ENCODE measurements around the gene CACNA1G.

CACNA1G gene

DNA sequence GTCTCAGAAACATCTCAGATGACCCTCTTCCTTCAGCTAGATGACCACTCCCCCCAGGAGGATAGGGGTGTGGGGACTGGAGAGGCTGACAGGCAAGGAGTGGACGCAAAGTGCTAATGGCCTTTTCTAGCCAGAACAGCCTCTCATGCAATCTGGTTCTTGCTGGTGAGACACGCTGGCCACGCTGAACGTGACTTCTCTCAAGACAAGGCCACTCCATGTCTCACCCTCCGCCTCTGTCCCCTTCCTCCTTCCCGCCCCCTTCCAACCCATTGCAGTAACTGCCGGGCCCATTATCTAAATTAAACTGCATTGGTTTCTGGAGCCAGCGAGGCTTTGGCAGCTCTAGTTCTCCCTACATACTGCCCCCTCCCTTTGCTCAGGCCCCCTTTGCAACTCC, 9.5 kb downstream of the CACNA1G start:
- no peak for DNase-seq

DNA sequence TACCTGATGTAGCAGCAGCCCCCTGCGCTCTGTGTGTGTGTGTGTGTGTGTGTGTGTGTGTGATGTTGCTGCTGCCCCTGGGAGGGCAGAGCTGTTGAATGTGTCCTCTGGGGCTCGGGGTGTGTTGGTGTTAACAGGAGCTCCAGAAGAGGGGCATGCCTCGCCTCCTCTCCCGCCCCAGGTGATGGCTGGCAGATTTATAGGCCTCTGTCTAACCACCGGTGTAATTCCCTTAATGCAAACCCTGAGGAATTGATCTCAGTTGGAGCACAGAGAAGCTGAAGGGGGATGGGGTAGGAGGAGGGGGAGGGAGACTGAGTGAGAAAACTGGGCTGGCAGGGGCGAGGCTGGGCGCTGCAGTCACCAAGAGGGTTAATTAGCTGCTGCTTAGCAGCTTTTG, 10.0 kb downstream of the CACNA1G start:
- DNase-seq, result no peak

DNA sequence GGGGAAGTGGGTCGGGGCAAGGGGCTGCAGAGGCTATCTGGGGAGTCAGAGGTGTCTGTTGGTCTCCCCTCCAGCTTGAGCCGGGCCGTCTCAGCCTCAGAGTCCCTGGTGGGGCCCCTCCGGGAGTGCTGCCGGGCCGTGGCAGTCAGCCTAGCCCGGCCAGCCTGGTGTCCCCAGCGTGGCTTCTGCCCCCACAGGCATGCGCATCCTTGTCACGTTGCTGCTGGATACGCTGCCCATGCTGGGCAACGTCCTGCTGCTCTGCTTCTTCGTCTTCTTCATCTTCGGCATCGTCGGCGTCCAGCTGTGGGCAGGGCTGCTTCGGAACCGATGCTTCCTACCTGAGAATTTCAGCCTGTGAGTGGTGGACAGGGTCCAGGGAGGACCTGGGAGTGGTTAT, 11.2 kb downstream of the CACNA1G start:
- no peak for DNase-seq

DNA sequence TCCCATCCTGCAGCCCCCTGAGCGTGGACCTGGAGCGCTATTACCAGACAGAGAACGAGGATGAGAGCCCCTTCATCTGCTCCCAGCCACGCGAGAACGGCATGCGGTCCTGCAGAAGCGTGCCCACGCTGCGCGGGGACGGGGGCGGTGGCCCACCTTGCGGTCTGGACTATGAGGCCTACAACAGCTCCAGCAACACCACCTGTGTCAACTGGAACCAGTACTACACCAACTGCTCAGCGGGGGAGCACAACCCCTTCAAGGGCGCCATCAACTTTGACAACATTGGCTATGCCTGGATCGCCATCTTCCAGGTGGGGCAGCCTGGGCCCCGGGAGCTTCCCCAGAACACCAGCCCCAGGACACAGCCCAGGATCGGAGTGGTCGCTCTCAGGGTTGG, 12.0 kb downstream of the CACNA1G start:
- no peak for DNase-seq

DNA sequence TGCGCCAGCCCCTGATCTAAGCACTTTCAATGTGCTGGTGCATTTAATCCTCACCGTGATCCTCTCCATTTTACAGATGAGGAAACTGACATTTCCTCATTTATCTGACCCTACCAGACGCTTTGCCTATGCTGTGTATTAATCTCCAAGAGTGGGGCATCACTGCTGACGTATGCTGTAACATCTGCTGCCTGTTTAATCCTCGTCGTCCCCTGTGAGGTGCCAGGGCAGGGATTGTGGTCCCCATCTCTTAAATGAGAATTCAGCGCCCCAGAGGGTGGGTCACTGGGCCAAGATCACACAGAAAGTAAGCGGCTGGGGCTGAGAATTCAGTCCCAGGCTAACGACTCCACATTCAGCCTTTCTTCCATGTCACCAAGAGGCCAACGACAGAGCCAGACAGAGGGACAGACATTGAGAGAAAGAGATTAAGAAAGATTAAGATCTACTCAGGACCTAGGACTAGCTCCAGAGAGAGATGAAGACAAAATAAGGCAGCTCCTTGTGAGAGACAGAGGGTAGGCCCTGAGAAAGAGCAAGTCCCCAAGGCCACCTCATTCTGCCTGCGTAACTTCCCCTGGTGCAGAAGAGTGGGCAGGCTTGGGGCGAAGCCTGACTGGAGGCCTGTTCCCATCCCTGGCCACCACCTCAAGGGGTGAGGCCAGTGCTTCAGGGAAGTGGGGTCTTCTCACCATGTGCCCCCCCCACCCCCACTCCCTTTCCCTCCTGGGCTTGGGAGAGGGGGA, 13.5 kb downstream of the CACNA1G start:
- no peak for DNase-seq

DNA sequence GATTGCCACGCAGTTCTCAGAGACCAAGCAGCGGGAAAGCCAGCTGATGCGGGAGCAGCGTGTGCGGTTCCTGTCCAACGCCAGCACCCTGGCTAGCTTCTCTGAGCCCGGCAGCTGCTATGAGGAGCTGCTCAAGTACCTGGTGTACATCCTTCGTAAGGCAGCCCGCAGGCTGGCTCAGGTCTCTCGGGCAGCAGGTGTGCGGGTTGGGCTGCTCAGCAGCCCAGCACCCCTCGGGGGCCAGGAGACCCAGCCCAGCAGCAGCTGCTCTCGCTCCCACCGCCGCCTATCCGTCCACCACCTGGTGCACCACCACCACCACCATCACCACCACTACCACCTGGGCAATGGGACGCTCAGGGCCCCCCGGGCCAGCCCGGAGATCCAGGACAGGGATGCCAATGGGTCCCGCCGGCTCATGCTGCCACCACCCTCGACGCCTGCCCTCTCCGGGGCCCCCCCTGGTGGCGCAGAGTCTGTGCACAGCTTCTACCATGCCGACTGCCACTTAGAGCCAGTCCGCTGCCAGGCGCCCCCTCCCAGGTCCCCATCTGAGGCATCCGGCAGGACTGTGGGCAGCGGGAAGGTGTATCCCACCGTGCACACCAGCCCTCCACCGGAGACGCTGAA, 15.2 kb downstream of the CACNA1G start:
- no peak for DNase-seq

DNA sequence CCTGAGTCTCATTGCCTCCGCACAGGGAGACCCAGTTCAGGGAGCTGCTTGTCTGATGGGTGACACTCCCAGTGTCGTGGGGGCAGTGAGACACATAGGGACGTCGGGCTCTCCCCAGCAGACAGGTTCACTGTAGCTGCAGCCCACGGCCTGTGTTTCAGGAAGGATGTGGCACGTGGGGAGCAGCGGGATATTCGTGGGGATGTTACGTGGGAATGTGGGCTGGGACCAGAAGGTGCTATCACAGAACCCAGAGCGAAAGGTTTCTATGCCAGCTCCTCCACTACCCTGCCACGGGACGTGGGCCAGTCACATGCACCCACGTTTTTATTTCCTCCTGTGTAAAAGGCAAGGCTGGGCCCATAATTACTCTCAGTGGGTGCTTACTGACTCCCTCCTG, 16.3 kb downstream of the CACNA1G start:
- DNase-seq, result no peak

DNA sequence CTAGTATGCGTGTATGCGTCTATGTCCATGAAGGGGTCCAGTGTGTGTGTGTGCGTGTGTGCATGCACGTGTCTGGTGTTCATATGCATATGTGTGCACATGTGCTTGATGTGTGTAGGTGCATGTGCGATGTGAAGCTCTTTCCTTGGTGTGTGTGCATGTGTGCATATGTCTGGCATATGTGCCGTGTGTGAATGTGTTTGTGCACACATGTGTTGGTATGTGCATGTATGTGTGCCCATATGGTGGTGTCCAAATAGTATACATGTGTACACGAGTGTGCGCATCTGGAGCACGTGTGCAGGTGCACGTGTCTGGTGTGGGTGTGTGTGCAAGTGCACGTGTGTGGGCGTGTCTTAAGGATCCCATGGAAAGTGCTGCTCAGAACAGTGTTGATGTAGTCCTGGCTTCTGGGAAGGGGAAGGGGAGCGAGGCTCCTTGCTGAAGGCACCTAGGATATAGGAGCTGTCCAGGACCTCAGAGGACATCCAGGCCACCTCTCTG, 17.0 kb downstream of the CACNA1G start:
- DNase-seq, result no peak

DNA sequence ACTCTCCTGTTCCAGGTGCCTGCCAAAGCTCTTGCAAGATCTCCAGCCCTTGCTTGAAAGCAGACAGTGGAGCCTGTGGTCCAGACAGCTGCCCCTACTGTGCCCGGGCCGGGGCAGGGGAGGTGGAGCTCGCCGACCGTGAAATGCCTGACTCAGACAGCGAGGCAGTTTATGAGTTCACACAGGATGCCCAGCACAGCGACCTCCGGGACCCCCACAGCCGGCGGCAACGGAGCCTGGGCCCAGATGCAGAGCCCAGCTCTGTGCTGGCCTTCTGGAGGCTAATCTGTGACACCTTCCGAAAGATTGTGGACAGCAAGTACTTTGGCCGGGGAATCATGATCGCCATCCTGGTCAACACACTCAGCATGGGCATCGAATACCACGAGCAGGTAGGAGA, 17.7 kb downstream of the CACNA1G start:
- DNase-seq, result no peak

DNA sequence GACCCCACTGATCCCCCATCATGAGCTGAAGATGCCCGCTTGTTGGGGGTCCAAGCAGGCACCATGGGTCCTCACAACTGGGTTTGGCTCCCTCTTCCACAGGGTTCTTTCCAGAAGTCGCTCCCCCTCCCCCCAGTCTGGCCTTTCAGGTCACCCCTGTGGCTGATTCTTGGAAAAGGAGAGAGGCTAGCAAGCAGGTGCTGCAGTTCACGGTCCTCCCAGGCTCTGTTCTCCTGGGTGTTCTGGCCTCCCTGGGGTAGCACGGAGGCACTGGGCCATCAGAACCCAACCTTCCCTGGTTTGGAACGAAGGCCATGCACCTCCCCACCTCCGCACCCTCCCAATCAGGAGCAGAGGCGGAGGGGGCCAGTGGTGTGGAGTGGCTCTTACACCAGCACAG, 18.9 kb downstream of the CACNA1G start:
- DNase-seq, result no peak

DNA sequence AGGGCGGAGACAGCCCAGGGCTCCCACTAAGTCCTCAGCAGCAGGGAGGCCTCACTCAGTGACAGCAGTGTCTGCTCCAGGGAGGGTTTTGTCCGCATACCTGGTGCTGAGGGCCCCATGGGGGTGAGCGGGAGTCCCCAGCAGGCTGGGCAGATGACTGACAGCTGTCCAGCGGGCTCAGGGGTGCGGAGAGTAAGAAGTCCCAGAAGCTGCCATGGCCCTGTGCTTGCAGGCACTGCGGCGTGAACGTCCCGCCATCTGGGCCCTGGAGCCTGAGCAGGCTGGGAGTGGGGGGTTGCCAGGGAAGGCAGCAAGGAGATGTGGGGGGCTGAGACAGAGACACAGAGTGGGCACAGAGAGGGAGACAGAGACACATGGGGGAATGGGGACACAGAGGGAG, 20.1 kb downstream of the CACNA1G start:
- no peak for DNase-seq

DNA sequence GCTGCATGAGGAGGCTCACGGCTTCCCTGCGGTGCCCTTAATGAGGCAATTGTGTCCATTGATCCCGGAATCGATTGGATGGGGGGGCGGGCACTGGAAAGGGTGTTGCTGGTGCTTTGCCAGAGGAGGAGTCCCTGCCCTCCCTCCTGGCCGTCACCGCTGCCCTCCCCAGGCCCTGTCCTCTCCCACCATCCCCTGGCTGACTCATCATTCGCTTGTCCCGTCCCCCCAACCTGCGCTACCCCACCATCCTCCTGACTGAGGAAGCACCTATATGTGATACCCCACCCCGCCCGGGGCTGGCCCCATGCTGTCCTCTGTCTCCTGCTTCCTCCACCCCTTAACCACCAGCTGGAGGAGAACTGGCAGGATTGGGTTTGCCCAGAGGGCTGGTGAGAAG, 20.8 kb downstream of the CACNA1G start:
- no peak for DNase-seq

DNA sequence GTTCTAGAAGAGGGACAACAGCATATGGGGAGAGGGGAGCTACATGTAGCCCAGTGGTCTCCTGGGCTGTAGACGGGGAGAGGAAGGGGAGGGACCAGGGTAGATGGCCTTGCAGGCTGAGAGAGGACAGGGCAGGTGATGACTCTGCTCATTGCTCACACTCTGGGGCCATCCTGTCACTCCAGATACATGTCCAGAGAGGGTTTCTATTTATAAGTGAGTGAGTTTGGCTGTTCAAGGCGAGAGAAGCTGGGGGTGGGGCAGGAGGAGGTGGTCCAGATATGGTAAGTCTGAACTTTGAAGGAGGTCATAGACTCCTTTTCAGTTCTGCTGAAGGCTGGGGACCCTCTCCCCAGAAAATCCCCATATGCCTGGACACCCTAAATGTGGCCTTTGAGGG, 22.2 kb downstream of the CACNA1G start:
- DNase-seq, result no peak

DNA sequence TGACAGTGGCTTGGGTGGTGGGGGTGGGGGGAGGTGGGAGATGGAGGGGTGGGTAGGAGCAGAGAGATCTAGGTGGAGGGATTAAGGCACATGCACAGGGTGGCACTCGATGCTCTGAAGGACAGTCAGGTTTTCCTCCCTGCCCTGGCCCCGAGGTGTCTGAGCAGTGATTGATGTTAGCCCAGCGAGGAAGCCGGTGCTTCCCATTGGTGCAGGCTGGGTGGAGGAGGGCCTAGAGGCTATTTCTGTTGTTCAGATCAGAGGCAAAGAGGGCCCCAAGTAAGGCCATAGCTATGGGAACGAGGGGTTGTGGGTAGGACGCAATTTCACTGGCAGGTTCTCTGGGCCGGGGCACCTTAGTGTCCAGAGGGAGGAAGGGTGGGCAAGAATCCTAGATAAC, 23.1 kb downstream of the CACNA1G start:
- DNase-seq, result no peak

DNA sequence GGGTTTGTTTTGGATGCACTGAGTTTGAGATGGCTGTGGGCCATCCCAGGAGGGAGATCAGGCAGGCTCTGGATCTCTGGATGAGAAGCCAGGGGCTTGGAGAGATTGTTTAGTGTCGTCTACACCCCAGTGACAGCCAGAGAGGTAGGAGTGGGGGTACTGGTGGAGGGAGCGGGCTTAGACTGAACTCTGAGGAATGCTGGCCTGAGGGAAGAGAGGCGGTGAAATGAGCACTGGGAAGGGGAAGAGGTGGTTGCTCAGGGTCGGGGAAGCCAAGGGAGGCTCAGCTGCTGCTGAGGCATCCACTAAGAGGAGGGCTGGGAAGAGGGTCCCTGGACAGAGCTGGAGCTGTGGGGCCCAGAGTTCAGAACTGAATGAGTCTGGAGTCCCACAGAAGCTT, 23.6 kb downstream of the CACNA1G start:
- no peak for DNase-seq

DNA sequence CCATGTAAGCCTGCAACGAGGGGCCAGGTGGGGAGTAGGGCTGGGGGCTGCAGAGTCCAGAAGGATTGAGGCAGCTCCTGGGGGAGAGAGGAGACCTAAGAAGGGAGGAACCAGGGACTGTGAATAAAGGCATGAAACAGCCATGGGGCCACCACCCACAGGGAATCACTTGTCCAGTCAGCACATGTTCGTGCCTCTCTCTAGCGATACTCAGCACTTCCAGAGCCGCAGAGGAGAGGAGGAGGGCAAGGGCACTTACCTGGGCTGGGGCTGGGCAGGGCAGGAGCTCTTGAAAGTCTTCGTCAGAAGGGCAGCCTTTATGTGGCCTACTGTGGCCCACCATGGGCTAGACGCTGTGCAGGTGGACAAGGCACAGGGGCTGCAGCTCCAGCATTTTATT, 24.2 kb downstream of the CACNA1G start:
- DNase-seq, result no peak

DNA sequence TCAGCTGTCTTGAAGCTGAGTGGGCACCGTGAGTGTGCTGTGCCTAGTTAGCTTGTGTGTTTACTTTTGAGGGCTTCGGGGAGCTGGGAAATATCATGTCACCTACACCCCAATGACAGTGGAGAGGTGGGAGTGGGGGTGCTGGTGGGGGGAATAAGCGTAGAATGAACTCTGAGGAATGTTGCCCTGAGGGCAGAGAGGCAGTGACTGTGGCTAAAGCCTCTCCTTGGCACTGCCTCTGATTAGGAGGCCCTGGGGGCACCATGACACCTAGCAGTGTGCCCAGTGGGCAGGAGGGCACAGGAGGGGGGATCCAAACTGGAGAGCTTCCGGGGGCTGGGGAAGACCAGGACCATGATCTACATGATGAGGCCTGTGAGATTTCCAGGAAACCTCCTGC, 24.8 kb downstream of the CACNA1G start:
- DNase-seq, result no peak

DNA sequence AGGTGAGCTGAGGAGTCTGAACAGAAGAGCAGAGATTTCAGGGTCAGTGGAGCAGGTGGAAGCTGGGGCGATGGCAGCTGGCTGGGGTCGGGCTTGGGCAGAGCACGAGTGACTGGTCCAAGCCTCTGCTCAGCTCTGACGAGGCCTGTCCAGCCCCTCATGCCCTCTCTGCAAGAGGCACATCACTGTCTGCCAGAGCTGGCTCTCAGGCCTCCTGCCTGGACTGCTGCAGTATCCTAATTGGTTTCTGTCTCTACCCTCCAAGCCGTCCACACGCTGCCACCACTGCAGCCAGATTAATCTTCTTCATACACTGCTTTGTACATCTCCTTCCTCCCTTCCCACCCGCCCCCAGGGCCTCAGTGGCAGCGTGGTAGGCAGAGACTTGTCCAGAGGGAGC, 25.4 kb downstream of the CACNA1G start:
- DNase-seq, result no peak

DNA sequence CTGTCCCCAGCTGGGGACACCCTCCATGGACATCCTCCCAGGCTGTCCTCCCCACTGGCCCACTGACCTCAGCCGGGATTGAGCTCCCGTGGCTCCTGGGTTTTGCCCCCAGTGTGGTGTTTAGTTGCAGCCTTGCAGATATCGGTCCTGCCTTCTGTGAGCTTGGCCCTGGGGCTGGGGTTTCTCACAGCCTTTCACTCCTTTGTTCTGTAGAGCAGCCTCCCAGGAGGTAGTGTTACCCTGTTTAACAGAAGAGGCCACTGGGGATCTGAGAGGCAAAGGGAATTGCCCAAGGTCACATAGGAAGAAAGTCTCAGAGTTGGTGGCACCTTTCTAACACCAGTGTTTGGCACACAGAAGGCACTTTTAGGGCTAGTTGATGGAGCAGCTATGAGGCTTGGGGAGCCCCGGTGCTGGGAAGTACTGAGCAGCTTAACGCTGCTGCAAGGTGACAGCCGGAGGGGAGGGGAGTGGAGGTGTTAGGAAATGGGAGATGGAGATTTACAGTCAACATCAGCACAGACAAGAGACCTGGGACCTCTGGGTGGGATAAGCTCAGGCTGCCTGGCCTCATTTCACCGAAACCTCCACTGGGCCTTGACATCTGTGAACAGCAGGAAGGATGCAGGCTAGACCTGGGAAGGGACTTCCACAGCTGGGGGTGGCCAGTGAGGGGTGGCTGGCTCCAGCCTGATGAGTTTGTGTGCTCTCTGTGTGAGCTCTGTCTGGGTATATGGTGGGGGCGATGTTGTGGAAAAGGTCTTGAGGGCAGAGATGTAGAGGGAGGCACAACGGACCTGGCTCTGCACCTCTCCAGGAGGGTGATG, 26.1 kb downstream of the CACNA1G start:
- DNase-seq, result no peak

DNA sequence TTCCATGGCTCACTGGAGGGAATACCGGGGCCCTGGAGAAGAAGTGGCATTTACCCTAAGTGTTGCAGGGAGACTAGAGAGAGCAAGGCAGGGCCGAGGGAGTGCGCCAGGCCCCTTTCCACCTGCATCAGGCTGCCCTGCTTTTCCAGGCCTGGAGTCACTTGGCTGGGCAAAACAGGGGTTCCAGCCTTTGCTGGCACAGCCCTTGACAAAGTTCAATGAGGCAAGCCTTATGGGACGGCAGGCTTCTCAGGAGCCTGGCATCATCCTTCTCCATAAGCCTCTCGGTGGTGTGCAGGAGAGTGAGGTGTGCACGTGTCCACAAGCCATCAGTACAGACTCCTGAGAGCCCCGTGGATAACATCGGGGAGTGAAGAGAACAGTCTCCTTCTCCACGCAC, 27.1 kb downstream of the CACNA1G start:
- DNase-seq, result no peak

DNA sequence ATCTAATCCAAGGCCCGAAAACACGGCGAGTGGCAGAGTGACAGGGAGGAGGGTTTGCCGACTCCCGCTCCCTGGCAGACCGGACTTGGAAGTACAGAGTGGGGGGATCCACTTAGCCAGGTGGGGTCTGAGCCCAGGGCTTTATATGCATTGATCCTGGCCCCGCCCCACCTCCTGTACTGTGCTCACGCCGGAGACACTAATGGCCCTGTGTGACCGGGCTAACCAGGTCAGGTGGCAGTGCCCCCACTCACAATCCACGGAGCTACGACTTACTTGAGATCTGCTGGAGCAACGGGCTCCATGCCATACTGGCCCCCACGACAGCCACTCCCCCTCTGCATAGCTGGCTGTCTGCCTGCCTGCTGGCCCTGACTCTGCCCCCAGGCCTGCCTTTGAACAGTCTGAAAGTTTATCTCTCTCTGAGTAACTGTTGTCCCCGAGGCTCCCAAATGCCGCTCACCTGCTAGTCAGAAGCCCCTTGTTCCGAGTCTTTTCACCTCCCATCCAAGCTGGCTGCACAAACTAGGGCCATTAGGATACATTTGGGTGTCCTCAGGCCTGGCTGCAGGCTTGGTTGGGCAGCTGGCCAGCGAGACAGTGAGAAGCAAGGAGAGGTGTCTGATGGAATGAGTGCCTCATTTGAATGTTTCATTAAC, 28.0 kb downstream of the CACNA1G start:
- DNase-seq, result no peak

DNA sequence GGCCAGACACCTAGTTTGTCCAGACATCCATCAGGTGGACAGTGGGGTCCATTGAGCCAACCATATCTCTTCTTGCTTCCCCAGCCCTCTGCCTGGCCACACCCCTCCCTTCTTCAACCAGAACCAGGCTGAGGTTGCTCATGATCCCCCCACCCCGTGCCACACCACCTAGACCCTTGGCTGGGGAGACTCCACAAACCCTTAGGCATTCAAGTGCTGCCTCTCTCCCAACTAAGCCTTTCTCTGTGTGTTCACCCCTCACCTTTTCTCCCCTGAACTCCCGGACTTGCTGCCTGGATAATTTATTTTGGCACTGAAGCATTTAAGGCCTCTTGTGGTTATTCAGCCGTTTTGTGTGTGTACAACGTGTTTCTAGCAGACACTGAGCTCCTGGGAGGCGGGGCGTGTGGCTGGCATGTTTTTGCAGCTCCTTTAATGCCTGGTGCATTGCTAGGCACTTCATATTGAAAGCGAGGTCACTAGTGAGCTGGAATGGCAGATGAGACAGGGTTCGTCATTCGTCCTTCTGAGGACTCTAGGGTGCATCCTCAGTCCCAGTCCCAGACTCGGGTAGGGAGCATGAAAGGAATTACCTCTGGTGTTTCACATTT, 28.7 kb downstream of the CACNA1G start:
- DNase-seq, result no peak

Measured in KG1 (cell line).